Stimulated activated CD8-positive, alpha-beta memory T cell treated with anti-CD3 and anti-CD28 coated beads, Interleukin-15, amount 100 ng/mL, for 48 hours (primary cell): ENCODE measurements around the gene SIK3.

Experiments
- DNase-seq, 2 donors: peaks; one replicate each; pipeline ENCODE4 v3.0.0-alpha.2; 2020; ENCODE audit warnings: low read depth in 2 of 2

SIK3 gene

GRCh38 chr11:116970485-116971292, 127.5 kb downstream of the SIK3 start:
- no peak for DNase-seq

GRCh38 chr11:116969694-116970093, 128.5 kb downstream of the SIK3 start:
- DNase-seq, result no peak

GRCh38 chr11:116964269-116964668, 134.0 kb downstream of the SIK3 start:
- DNase-seq, result no peak

- no peak for DNase-seq
Measured at GRCh38 chr11:116963813-116964212, 134.4 kb downstream of the SIK3 start.

- DNase-seq, result no peak
Measured at GRCh38 chr11:116962108-116962507, 136.1 kb downstream of the SIK3 start.

- no peak for DNase-seq
Measured at GRCh38 chr11:116960930-116961329, 137.3 kb downstream of the SIK3 start.

GRCh38 chr11:116958246-116958645, 140.0 kb downstream of the SIK3 start:
- no peak for DNase-seq

GRCh38 chr11:116955949-116956348, 142.3 kb downstream of the SIK3 start:
- DNase-seq, result no peak

- DNase-seq, result no peak
Measured at GRCh38 chr11:116955548-116955947, 142.7 kb downstream of the SIK3 start.

GRCh38 chr11:116953530-116954285, 144.5 kb downstream of the SIK3 start:
- DNase-seq, result no peak

GRCh38 chr11:116951762-116952161, 146.5 kb downstream of the SIK3 start:
- DNase-seq, result no peak

- no peak for DNase-seq
Measured at GRCh38 chr11:116950210-116950609, 148.0 kb downstream of the SIK3 start.

- no peak for DNase-seq
Measured at GRCh38 chr11:116948391-116948790, 149.8 kb downstream of the SIK3 start.

- DNase-seq, result no peak
Measured at GRCh38 chr11:116946414-116946813, 151.8 kb downstream of the SIK3 start.

GRCh38 chr11:116939499-116939898, 158.7 kb downstream of the SIK3 start:
- no peak for DNase-seq

- DNase-seq, result no peak
Measured at GRCh38 chr11:116938471-116939070, 159.7 kb downstream of the SIK3 start.

- DNase-seq, result no peak
Measured at GRCh38 chr11:116936754-116937446, 161.3 kb downstream of the SIK3 start.

- no peak for DNase-seq
Measured at GRCh38 chr11:116935514-116935913, 162.7 kb downstream of the SIK3 start.

- no peak for DNase-seq
Measured at GRCh38 chr11:116935089-116935488, 163.1 kb downstream of the SIK3 start.

GRCh38 chr11:116933961-116934360, 164.3 kb downstream of the SIK3 start:
- DNase-seq, result no peak

- no peak for DNase-seq
Measured at GRCh38 chr11:116932181-116932580, 166.0 kb downstream of the SIK3 start.
